ENCODE results near the gene ARRDC1.
"Not testable (repeated sequence)": the region's sequence is repeated elsewhere in the genome, so short reads cannot be mapped to it uniquely, and the experiment has no call there.

Gene ARRDC1

GRCh38 chr9:137605121-137606004 is at the start of gene ARRDC1:
Gene ARRDC1, plus strand, starts transcription at chr9:137605686. Its CDS starts 32 bp downstream, at chr9:137605718.
- peak; percentile 99 for DNase-seq

GRCh38 chr9:137556069-137556838 is 49.2 kb upstream of the ARRDC1 start:
- DNase-seq: no peak

- no peak for DNase-seq
Measured at GRCh38 chr9:137558127-137558526, 47.4 kb upstream of the ARRDC1 start.

GRCh38 chr9:137564134-137564533 is 41.4 kb upstream of the ARRDC1 start:
- no peak for DNase-seq

- no peak for DNase-seq
Measured at GRCh38 chr9:137564817-137565411, 40.6 kb upstream of the ARRDC1 start.

GRCh38 chr9:137568445-137568844 is 37.0 kb upstream of the ARRDC1 start:
- DNase-seq: not testable (repeated sequence)

GRCh38 chr9:137569609-137570203 is 35.8 kb upstream of the ARRDC1 start:
- no peak for DNase-seq

- no peak for DNase-seq
Measured at GRCh38 chr9:137570566-137570965, 34.9 kb upstream of the ARRDC1 start.

- DNase-seq: no peak
Measured at GRCh38 chr9:137574192-137574591, 31.3 kb upstream of the ARRDC1 start.

- no peak for DNase-seq
Measured at GRCh38 chr9:137575364-137575715, 30.1 kb upstream of the ARRDC1 start.

GRCh38 chr9:137575716-137576411 is 29.6 kb upstream of the ARRDC1 start:
- DNase-seq: no peak

GRCh38 chr9:137578518-137579258 is 26.8 kb upstream of the ARRDC1 start, which contains the start of gene DPH7:
Gene DPH7, minus strand, starts transcription at chr9:137578925. Its CDS starts 148 bp downstream, at chr9:137578777.
- DNase-seq: peak; percentile 97

GRCh38 chr9:137579259-137579604 is 26.3 kb upstream of the ARRDC1 start:
- no peak for DNase-seq

- no peak for DNase-seq
Measured at GRCh38 chr9:137580209-137580953, 25.1 kb upstream of the ARRDC1 start.

GRCh38 chr9:137580954-137581322 is 24.5 kb upstream of the ARRDC1 start:
- DNase-seq: no peak

- DNase-seq: no peak
Measured at GRCh38 chr9:137581361-137582285, 23.9 kb upstream of the ARRDC1 start.

- DNase-seq: no peak
Measured at GRCh38 chr9:137582286-137582860, 23.1 kb upstream of the ARRDC1 start.

- DNase-seq: no peak
Measured at GRCh38 chr9:137583347-137583746, 22.1 kb upstream of the ARRDC1 start.

GRCh38 chr9:137583957-137584356 is 21.5 kb upstream of the ARRDC1 start:
- DNase-seq: no peak

- DNase-seq: no peak
Measured at GRCh38 chr9:137586854-137587253, 18.6 kb upstream of the ARRDC1 start.
